Fibroblast of skin of right biceps (primary cell): ENCODE measurements around the gene ZSCAN31.
"Not testable (repeated sequence)": the region's sequence is repeated elsewhere in the genome, so short reads cannot be mapped to it uniquely, and the experiment has no call there.

Experiments used
- DNase-seq: peaks from one replicate; pipeline ENCODE4 v3.0.0-alpha.2; 2013

The ZSCAN31 gene

DNA sequence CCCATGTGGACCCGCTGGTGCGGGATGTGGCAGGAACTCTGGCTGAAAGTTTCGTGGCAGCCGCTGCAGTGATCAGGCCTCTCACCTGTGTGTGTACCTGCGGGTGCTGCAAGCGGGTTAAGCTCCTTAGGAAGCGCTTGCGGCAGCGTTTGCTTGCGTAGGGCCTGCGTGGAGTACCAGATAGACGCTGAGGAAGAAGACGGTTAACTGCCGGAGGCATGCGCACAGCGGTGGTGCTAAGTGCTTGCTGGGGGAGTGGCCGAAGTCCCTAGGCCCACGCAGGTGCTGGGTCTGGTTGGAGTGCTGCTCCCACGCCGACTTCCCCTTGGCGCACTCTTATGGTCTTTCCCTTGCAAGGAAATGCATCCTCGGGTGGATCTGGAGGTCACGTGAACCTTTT lies 23.0 kb downstream of the ZSCAN31 start:
- no peak for DNase-seq

DNA sequence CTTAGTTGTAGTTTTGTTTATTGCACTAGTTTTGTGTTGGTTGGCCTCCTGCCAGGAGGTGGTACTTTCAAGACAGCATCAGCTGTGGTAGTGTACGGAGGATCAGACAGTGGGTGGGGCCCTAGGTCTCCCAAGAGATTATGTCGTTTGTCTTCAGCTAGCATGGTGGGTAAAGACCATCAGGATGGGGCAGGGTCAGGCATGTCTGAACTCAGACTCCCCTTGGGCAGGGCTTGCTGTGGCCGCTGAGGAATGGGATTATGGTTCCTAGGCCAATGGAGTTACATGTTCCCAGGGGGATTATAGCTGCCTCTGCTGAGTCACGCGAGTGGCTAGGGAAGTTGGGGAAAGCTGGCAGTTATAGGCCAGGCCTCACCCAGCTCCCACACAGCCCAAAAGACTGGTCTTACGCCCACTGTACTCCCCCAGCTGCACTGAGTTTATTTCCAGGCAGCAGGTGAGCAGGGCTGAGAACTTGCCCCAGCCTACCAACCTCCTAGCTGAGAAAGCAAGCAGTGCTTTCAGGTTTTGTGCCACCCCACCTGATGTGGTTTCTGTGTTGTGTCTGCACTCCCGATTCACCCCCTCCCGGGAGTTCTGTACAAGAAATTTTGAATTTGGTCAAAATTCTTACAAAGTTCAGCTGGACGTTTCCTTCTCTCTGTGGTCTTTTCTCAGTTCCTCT lies 24.7 kb downstream of the ZSCAN31 start:
- DNase-seq, result no peak

DNA sequence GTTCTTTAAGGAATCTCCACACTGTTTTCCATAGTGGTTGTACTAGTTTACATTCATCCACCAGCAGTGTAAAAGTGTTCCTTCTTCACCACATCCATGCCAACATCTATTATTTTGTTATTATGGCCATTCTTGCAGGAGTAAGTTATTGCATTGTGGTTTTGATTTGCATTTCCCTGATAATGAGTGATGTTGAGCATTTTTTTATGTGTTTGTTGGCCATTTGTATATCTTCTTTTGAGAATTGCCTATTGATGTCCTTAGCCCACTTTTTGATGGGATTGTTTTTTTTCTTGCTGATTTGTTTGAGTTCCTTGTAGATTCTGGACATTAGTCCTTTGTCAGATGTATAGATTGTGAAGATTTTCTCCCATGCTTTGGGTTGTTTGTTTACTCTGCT lies 29.6 kb downstream of the ZSCAN31 start:
- not testable (repeated sequence) for DNase-seq

DNA sequence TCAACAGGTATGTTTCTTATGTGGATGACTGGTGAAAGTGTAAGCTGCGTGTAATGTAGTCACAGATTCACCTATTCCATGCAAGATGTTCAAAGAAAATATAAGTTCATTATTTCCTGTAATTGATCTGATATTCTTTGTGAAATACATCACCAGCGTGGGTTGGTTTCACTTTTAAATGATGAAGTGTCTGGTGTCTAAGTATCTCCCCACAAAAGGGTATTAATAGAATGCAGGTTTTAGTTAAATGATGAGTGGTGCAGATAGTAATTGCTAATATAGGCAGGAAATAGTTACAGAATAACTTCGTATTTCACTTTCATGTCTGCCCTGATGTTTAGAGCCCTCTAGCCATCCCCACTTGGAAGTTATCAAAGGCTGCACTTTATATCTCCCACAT lies 32.4 kb downstream of the ZSCAN31 start:
- DNase-seq, result no peak

DNA sequence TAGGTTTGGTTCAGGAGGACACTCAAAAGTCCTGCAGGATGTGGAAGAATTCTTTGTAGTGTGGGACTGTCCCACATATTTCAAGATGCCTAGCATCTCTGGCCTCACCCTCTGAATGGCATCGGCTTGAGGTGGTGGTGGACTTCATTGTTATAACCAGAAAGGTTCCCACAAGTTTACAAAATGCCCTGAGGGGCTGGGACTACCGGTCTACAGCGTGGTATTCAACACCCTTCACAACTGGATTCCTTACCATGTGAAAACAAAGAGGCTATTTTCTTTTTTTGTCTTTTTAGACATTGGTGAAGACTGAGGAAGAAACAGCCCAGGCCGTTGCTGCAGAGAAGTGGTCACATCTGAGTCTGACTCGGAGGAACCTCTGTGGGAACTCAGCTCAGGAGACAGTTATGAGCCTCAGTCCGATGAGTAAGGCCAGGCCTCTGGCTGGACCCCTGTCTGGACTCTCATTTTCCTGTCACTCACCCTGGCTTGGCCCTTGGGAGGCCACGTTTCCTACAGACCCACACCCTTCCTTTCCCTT lies 39.4 kb downstream of the ZSCAN31 start:
- no peak for DNase-seq

DNA sequence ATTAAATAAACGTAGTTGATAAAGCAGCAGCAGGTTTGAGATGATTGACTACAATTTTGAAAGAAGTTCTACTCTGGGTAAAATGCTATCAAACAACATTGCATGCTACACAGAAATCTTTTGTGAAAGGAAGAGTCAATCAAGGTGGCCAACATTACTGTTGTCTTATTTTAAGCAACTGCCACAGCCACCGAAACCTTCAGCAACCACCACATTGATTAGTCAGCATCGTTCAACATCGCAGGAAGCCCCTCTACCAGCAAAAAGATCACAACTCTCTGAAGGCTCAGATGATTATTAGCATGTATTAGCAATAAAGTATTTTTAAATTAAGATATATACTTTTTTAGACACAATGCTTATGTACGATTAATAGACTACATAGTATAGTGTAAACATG lies 40.6 kb downstream of the ZSCAN31 start:
- DNase-seq, result no peak

DNA sequence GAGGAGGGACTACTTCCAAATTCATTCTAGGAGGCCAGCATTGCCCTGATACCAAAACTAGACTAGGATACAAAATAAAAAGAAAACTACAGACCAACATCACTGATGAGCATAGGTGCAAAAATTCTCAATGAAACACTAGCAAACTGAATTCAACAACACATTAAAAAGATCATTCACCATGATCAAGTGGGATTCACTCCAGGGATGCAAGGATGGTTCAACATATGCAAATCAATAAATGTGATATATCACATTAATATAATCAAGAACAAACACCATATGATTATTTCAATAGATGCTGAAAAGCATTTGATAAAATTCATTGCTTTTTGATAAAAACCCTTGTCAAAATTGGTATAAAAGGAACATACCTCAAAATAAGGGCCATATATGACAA lies 44.4 kb downstream of the ZSCAN31 start:
- DNase-seq, result no peak

DNA sequence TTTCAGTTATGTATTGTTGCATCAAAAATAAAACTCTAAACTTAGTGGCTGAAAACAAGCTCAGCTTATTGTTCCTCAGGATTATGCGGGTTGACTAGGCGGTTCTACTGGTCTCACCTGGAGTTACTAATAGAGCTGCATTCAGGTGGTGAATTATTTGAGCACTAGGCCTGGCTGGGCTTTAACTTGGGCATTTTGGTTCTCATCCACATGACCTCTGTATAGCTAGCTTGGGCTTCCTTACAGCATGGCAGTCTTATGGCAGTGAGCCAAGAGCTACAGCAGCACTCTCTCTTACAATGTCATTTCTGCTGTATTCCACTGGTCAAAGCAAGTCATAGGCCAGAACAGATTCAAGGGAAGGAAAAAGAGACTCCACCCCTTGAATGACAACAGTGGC lies 53.0 kb downstream of the ZSCAN31 start:
- peak; percentile 10 for DNase-seq

DNA sequence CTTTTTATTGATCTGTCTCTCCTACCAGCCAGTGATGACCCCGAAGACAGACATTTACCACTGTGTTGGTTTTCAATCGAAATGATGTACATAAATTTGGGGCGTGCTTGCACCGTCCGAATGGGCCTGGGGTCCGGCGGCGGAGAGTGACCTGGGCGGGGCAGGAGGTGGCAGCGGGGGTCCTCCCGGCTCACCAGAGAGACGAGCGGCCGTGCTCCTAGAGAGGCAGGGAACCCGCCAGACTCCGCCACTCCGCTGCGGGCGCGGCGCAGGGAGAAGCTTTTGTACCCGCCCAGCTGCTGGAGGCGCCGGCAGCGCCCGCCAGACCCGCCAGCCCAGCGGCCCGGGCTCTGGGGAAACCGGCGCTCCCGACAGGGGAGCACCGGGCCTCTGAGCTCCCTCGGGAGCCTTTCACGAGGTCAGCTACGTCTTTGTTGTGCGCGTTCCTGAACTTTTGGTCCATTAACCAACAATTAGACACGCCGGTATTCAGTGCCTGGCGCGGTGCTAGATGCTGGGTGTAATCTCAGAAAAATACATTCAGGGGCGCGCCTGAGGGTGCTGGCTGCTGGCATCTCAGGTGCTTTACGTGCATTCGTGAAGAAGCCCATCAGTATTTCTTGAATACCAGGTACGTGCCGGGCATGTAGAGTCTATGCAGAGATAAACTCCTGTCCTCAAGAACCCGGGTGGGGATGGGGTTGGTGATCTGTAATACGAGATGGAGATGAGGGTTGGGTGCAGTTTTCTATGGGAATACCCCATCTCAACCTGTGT lies 54.5 kb downstream of the ZSCAN31 start, which contains the start of gene PGBD1:
Gene PGBD1 (plus strand): TSS at position 285 of the 777 bp plus-strand sequence. CDS start 2,242 bp downstream, outside the sequence.
- peak; percentile 80 for DNase-seq

DNA sequence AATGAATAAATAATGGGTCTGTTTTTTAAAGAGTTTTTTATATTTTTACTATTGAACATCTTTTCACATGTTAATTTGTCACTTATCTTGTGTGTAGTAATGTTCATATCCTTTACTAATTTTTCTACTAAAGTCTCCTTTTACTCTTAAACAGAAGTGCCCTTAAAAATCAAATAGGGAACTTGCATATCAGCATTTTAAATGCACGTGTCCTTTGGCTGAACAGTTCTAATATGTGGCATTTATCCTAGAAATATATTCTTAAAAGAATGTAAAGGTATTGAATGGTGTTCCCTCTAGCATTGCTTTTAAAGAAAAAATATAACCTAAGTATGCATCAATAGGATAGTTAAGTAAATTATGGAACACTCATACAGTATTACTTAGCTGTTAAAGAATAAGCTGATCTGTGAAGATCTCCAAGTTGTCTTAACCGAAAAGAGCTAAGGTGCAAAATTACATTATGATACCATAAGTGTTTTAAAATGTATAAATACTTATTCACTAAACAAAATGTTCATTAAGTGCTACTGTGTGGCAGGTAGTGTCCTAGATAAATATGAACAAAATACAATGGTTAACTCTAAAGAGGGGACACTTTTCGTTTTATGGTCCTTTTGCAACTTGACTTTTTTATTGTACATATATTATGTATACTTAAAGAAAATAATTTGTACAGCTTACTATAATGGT lies 55.2 kb downstream of the ZSCAN31 start:
- no peak for DNase-seq

DNA sequence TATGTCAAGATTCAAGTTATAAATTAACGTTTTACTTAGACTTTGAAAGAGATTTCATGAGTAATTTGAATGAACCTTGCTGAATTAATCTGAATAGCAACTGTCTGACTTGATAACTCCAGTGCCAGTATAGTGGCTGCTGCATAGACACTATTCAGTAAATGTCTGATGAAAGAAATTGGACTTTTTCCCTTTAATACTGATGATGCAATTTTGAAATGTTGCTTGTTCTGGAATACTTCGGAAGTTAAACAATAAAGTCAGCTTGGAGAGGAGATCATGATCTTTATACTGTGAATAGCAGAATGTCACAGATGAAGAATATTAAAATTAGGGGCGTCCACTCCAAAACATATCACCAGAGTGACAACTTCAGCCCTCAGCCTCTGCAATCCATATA lies 58.2 kb downstream of the ZSCAN31 start:
- no peak for DNase-seq

DNA sequence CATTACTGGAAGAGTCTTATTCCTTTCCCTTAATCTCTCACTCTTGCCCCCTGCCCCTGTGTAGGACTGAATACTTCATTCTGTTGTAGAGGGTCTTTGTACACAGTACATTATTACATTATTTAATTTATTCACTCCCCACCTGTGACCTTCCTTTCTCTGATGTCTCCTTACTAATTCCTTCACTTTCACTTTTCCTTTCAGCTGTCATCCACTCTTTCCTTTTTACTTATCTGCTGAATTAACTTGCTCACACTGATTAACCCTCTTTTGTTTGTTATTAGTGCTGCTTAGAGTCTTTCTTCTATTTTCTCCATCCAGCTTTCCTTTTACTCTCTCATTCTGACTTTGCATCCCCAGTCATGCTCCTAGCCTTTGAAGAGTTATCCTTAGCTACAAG lies 61.1 kb downstream of the ZSCAN31 start:
- DNase-seq, result no peak
